HepG2 (cell line): ENCODE measurements around the gene FAM111B. TPM values are rescaled to one million over a fixed set of nuclear protein-coding genes. Genes with fewer than 3 reads are reported as not detected.

Experiments
- CCDC6 ChIP-seq: sonication (generic); formaldehyde crosslinking; IDR thresholded peaks from 2 replicates; pipeline ENCODE4 v1.8.1; 2022; ENCODE audit warnings: mild to moderate bottlenecking, missing genetic modification reagents, moderate library complexity
- GATAD2A ChIP-seq: IDR thresholded peaks from 2 replicates; pipeline ENCODE4 v1.6.1; 2016
- KDM4B ChIP-seq: sonication (generic); formaldehyde crosslinking; IDR thresholded peaks from 2 replicates; pipeline ENCODE4 v1.4.0; 2020; ENCODE audit warnings: missing genetic modification reagents
- KDM5B ChIP-seq: sonication (generic); formaldehyde crosslinking; IDR thresholded peaks from 2 replicates; pipeline ENCODE4 v1.4.0; 2020; ENCODE audit warnings: missing genetic modification reagents, mild to moderate bottlenecking, borderline replicate concordance
- KDM6A ChIP-seq: IDR thresholded peaks from 2 replicates; pipeline ENCODE4 v1.6.1; 2016; ENCODE audit warnings: low read depth
- KLF9 ChIP-seq: IDR thresholded peaks from 2 replicates; pipeline ENCODE4 v1.6.1; 2016; ENCODE audit warnings: low read depth
- LCORL ChIP-seq, 2 experiments: fragments of 450-650 bp in 1 of 2; sonication (generic) in 1 of 2; formaldehyde crosslinking in 1 of 2; IDR thresholded peaks; 2 replicates each; pipeline versions ENCODE4 v1.5.0 to v1.6.1; 2017 to 2020; ENCODE audit warnings: antibody characterized with exemption in 1 of 2, missing genetic modification reagents in 1 of 2
- MBD4 ChIP-seq: IDR thresholded peaks from 2 replicates; pipeline ENCODE4 v1.6.1; 2012; ENCODE audit warnings: low read length, inconsistent platforms, borderline replicate concordance
- NFATC3 ChIP-seq: sonication (generic); formaldehyde crosslinking; IDR thresholded peaks from 2 replicates; pipeline ENCODE4 v1.5.1; 2020; ENCODE audit warnings: mild to moderate bottlenecking, missing genetic modification reagents
- POGK ChIP-seq: sonication (generic); formaldehyde crosslinking; conservative IDR thresholded peaks from 2 replicates; pipeline ENCODE4 v1.8.0; 2022; ENCODE audit warnings: mild to moderate bottlenecking, moderate library complexity, missing genetic modification reagents
- SNAPC2 ChIP-seq: sonication (generic); formaldehyde crosslinking; IDR thresholded peaks from 2 replicates; pipeline ENCODE4 v1.8.1; 2022; ENCODE audit warnings: mild to moderate bottlenecking, missing genetic modification reagents
- TBL1XR1 ChIP-seq: fragments of 150-350 bp; IDR thresholded peaks from 2 replicates; pipeline ENCODE4 v1.6.1; 2014; ENCODE audit warnings: borderline replicate concordance, low read length; ENCODE audit not compliant: partially characterized antibody
- TOE1 ChIP-seq: sonication (generic); formaldehyde crosslinking; IDR thresholded peaks from 2 replicates; pipeline ENCODE4 v1.4.0; 2020; ENCODE audit warnings: mild to moderate bottlenecking, missing genetic modification reagents
- ZBED4 ChIP-seq: sonication (generic); formaldehyde crosslinking; IDR thresholded peaks from 2 replicates; pipeline ENCODE4 v1.4.0; 2020; ENCODE audit warnings: missing genetic modification reagents, borderline replicate concordance
- ZNF230 ChIP-seq: sonication (generic); formaldehyde crosslinking; IDR thresholded peaks from 2 replicates; pipeline ENCODE4 v1.4.0; 2020; ENCODE audit warnings: mild to moderate bottlenecking, missing genetic modification reagents
- ZNF772 ChIP-seq: sonication (generic); formaldehyde crosslinking; IDR thresholded peaks from 2 replicates; pipeline ENCODE4 v1.5.0; 2020; ENCODE audit warnings: mild to moderate bottlenecking, missing genetic modification reagents
- ZSCAN25 ChIP-seq: sonication (generic); formaldehyde crosslinking; IDR thresholded peaks from 2 replicates; pipeline ENCODE4 v1.8.0; 2022; ENCODE audit warnings: mild to moderate bottlenecking, missing genetic modification reagents
- polyA plus RNA-seq, 8 experiments: library from polyadenylated mRNA; depleted of rRNA in 3 of 8; stranded (reverse) in 7 of 8; unstranded in 1 of 8; fragments of >200 nt; fragmentation: Illumina TruSeq in 4 of 8; extraction: Trizol in 4 of 8; gene quantifications; 2 replicates each; pipeline versions ENCODE4 v1.2.1 to v1.2.3, GENCODE V29; 2011 to 2016; ENCODE audit warnings: low read depth in 4 of 8, missing spikeins in 1 of 8, mixed read lengths in 1 of 8; ENCODE audit not compliant: insufficient read depth in 1 of 8
- total RNA-seq, 5 experiments: library from RNA; depleted of rRNA; stranded (reverse); fragments of >200 nt; fragmentation: Illumina TruSeq; extraction: Trizol; gene quantifications; 2 replicates each; pipeline ENCODE4 v1.2.3, GENCODE V29; 2016; ENCODE audit warnings: low read depth in 1 of 5
- TF ChIP-seq, protein P1 (sequence below): sonication (generic); formaldehyde crosslinking; IDR thresholded peaks from 2 replicates; pipeline ENCODE4 v1.5.1; 2020; ENCODE audit warnings: mild to moderate bottlenecking, moderate library complexity, missing genetic modification reagents
- TF ChIP-seq, protein P2 (sequence below): sonication (generic); formaldehyde crosslinking; IDR thresholded peaks from 2 replicates; pipeline ENCODE4 v1.4.0; 2020; ENCODE audit warnings: missing genetic modification reagents

The FAM111B gene
- total and polyA plus RNA-seq, 2 of the 13 experiments (the other 11 are each of a cell fraction or from before 2014, with no cell fraction given), result 1.6 to 28.2 TPM

GRCh38 chr11:59135648-59136461 is 28.8 kb downstream of the FAM111B start (continued):
- TF ChIP-seq ZBED4 (CRISPR knock-in tag) (0 out of 2 replicates have a peak, but pooled peaks have one; percentile 53), KDM4B (no peak), LCORL (IDR thresholded peaks at IDR 0.05) (no peak), LCORL (CRISPR knock-in tag; IDR thresholded peaks at IDR 0.05) (0 out of 2 replicates have a peak, but pooled peaks have one; percentile 54), MBD4 (no peak), ZNF772 (CRISPR knock-in tag) (0 out of 2 replicates have a peak, but pooled peaks have one; percentile 11), TOE1 (CRISPR knock-in tag) (0 out of 2 replicates have a peak, but pooled peaks have one; percentile 39), CCDC6 (CRISPR knock-in tag) (no peak), KDM5B (CRISPR knock-in tag) (peak; percentile 46; the same call in 1 of the 2 replicates), ZSCAN25 (CRISPR knock-in tag) (no peak), ZNF230 (CRISPR knock-in tag) (0 out of 2 replicates have a peak, but pooled peaks have one; percentile 37), NFATC3 (CRISPR knock-in tag) (0 out of 2 replicates have a peak, but pooled peaks have one; percentile 48), KDM6A (CRISPR knock-in tag) (peak; percentile 5; the same call in 1 of the 2 replicates), KLF9 (CRISPR knock-in tag) (no peak), POGK (CRISPR knock-in tag) (no peak), GATAD2A (peak; percentile 59), SNAPC2 (no peak), TBL1XR1 (no peak)
- TF ChIP-seq, protein P1, sequence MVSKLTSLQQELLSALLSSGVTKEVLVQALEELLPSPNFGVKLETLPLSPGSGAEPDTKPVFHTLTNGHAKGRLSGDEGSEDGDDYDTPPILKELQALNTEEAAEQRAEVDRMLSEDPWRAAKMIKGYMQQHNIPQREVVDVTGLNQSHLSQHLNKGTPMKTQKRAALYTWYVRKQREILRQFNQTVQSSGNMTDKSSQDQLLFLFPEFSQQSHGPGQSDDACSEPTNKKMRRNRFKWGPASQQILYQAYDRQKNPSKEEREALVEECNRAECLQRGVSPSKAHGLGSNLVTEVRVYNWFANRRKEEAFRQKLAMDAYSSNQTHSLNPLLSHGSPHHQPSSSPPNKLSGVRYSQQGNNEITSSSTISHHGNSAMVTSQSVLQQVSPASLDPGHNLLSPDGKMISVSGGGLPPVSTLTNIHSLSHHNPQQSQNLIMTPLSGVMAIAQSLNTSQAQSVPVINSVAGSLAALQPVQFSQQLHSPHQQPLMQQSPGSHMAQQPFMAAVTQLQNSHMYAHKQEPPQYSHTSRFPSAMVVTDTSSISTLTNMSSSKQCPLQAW, result 0 out of 2 replicates have a peak, but pooled peaks have one; percentile 28
- TF ChIP-seq, protein P2, sequence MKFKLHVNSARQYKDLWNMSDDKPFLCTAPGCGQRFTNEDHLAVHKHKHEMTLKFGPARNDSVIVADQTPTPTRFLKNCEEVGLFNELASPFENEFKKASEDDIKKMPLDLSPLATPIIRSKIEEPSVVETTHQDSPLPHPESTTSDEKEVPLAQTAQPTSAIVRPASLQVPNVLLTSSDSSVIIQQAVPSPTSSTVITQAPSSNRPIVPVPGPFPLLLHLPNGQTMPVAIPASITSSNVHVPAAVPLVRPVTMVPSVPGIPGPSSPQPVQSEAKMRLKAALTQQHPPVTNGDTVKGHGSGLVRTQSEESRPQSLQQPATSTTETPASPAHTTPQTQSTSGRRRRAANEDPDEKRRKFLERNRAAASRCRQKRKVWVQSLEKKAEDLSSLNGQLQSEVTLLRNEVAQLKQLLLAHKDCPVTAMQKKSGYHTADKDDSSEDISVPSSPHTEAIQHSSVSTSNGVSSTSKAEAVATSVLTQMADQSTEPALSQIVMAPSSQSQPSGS (CRISPR knock-in tag), result peak; percentile 34; the same call in 1 of the 2 replicates
